Middle frontal gyrus (tissue), 1 donor: ENCODE measurements around the gene GTPBP2.
"Not testable (repeated sequence)": the region's sequence is repeated elsewhere in the genome, so short reads cannot be mapped to it uniquely, and the experiment has no call there.

ENCODE experiments used
- DNase-seq: peaks from one replicate; pipeline ENCODE4 v3.0.0-alpha.2; 2015; ENCODE audit warnings: low spot score; ENCODE audit errors: extremely low spot score

The GTPBP2 gene

GRCh38 chr6:43623880-43624785 lies 4.9 kb downstream of the GTPBP2 start:
- no peak for DNase-seq

DNA sequence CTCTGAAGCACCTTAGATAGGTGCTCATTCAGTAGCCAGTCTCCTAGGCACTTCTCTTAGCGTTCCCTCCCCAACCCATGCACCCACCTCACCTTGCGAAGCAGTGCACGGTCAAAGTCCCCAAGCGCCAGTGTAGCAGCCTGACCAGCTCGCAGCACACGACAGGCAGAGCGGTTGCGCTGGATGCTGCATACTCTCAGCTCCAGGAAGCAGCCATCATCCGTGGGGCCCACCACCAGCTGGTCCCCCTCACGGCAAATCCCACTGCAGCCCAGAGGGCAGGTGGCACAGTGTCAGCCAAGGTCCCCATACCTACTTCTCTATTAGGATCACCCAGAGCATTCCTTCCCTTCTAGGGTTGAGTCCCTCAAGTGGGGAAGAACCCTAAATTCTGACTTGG lies 6.5 kb downstream of the GTPBP2 start:
- no peak for DNase-seq

DNA sequence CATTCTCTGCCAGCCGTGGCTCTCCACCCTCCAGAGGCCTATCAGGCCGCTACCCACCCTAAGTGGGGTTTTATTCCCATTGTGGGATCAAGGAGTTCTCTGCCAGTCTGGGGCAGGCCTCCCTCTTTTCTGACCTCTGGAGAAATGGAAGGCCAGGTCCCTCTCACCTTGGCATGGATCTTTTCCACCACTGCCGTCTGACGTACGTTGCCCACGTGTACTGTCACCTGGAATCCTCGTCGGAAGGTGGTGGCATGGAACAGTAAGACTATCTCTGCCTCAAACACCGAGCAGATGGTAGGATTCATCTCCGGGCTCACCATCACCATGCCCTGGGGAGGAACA lies 7.3 kb downstream of the GTPBP2 start:
- no peak for DNase-seq

DNA sequence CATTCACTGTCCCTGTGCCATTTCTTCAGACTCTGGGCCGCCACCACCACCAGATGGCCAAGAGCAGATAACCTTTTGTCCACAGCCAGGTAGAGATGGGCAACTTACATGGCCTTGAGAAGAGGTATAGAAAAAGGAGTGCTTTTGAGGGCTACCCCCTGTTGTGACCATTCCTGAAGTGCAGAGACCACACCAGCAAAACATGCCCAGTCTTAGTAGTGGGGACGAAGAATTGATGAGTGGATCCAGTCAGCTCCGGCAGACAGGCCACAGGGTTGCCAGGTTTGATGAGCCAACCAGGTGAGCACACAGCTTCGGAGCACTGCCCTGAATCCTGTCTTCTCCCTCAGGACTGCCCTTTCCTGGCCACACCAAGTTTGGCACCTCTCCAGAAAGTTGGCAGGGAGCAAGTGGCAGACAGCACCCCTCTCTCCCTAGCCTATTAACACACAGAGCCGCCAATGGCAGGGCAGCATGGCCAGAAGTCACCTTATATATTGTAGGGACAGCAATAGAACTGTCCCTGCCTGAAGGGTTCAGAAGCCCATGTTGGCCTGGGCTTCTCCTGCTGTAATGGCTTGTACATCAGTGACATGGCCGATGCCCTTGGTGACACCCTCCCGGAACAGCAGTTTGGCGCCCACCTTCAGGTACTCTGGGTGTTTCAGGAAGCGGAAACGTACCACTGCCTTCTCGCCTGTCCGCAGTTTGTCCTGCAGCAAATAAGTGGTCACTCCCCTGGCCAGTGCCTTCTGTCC lies 7.8 kb downstream of the GTPBP2 start:
- no peak for DNase-seq

GRCh38 chr6:43616725-43617472 lies 12.2 kb downstream of the GTPBP2 start:
- no peak for DNase-seq

GRCh38 chr6:43614396-43614730 lies 14.7 kb downstream of the GTPBP2 start:
- no peak for DNase-seq

GRCh38 chr6:43613721-43614395 lies 15.2 kb downstream of the GTPBP2 start:
- no peak for DNase-seq

DNA sequence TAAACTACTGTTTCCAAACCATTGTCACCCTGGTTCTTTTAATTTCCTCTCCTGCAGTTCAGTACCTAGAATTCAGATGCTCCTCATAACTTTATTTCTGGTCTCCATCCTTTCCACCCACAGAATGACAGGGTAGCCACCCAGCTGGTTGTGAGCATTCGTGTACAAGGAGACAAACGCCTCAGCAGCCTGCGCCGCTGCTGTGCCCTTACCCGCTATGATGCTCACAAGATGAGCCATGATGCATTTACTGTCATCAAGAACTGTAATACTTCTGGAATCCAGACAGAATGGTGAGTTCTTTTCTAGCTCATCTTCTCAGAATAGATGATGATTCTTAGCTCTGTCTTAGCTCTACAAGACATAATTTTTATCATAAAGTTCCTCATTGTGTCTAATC lies 18.6 kb downstream of the GTPBP2 start:
- DNase-seq, result no peak

- no peak for DNase-seq
These were observed 19.7 kb downstream of the GTPBP2 start for GRCh38 chr6:43609402-43609801.

DNA sequence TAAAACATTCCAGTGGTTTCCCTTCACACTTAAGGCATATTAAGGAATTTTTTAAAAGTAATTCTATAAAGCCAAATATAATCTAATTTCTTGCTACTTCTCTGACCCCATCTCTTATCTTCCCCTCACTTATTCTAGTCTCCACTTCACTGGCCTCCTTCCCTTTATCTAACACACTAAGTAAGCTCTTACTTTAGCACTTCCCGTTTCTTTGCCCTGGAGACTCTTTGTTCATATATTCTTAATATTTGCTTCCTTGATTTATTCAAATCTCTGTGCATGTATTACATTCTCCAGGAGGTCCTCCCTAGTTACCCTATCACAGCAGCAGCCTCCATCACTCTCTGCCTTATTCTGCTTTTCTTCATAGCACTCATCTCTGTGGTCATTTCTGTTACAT lies 20.3 kb downstream of the GTPBP2 start:
- DNase-seq, result no peak

DNA sequence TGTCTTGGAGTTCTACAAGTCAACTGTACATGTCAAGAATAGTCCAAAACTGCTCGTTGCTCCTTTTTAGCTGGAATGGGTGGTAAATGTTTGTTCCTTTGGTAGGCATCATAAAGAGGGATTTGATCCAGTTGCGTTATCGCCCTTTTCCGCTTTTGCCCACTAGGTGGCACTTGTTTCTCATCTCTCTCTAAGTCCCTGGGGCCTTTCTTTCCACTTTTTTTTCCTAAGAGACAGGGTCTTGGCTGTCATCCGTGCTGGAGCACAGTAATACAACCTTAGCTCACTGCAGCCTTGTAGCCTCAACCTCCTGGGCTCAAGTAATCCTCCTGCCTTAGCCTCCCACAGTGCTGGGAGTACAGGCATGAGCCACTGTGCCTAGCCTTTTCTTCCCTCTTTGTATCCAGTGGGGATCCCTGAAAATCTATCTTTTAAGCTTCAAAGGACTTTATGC lies 20.7 kb downstream of the GTPBP2 start:
- DNase-seq, result peak; percentile 58

GRCh38 chr6:43606019-43606418 lies 23.0 kb downstream of the GTPBP2 start:
- no peak for DNase-seq

- no peak for DNase-seq
These were observed 24.9 kb downstream of the GTPBP2 start for GRCh38 chr6:43604174-43604573.

GRCh38 chr6:43600595-43600994 lies 28.5 kb downstream of the GTPBP2 start:
- no peak for DNase-seq

DNA sequence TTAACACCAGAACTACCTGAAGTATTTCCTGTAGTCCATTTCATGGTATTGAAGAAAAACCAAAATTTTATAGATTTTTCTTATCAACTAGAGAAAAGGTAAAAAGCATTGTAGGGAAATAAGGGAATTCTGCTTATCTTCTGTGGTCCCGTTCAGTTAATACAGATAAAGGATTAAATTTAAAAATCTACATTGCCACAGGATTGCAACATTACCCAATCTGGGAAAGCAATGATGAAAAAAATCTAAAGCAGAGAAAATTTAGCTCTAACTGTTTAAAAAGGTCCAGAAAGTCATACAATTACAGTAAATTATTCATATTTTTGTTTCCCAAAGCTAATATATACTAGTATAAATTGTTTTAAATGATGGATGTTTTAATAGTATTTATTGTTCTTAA lies 35.1 kb downstream of the GTPBP2 start:
- no peak for DNase-seq

- not testable (repeated sequence) for DNase-seq
These were observed 39.5 kb downstream of the GTPBP2 start for GRCh38 chr6:43589564-43589963.

DNA sequence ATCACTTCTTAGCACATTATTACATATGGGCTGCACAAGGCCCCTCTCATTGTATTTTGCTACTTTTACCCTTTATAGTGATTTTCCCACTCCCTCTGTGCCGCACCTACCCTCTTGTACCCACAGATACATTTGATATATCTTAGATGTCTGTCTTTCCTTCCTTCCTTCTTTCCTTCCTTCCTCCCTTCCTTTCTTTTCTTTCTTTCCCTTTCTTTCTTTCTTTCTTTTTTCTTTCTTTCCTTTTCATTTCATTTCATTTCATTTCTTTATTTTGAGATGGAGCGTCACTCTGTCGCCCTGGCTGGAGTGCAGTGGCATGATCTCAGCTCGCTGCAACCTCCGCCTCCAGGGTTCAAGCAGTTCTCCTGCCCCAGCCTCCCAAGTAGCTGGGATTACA lies 40.9 kb downstream of the GTPBP2 start:
- no peak for DNase-seq

DNA sequence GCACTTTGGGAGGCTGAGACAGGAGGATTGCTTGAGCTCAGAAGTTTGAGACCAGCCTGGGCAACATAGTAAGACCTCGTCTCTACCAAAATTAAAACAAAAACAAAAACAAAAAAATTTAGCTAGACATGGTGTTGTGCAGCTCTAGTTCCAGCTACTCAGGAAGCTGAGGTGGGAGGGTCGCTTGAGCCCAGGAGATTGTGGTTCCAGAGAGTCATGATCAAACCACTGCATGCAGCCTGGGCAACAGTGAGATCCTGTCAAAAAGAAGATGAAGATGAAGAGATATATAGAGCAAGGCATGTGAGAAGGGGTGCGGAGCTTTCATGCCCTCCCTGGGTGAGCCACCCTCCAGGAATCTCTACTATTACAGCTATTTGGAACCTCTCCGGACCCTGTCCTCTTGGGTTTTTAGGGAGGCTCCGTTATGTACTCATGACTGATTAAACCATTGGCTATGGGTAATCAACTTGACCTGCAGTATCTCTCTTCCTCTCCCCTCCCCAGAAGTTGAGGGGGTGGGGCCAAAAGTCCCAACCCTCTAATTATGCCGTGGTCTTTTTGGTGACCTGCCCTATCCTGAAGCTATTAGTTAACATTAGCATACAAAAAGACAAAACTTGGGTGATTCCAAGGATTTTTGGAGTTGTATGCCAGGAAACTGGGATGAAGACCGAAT lies 44.0 kb downstream of the GTPBP2 start:
- no peak for DNase-seq

GRCh38 chr6:43582911-43583310 lies 46.2 kb downstream of the GTPBP2 start:
- no peak for DNase-seq

GRCh38 chr6:43579171-43579570 lies 49.9 kb downstream of the GTPBP2 start:
- no peak for DNase-seq

GRCh38 chr6:43578748-43579147 lies 50.3 kb downstream of the GTPBP2 start:
- DNase-seq, result no peak
